Vagina (tissue), 2 donors: ENCODE data around the gene WSCD1. TPM values are rescaled to one million over a fixed set of nuclear protein-coding genes. Genes with fewer than 3 reads are reported as not detected.

Source experiments
- DNase-seq, 2 donors: peaks; one replicate each; pipeline ENCODE4 v3.0.0-alpha.2; 2017; ENCODE audit errors: extremely low spot score in 2 of 2
- H3K27ac ChIP-seq: fragments of 200-600 bp; sonication (generic); one replicate; pipeline ENCODE4 v1.5.1; 2019
- H3K27me3 ChIP-seq: fragments of 200-600 bp; sonication (generic); one replicate; pipeline ENCODE4 v1.5.1; 2019
- H3K36me3 ChIP-seq, 2 donors: fragments of 200-600 bp; sonication (generic); one replicate each; pipeline ENCODE4 v1.5.1; 2017 to 2019
- H3K4me1 ChIP-seq: fragments of 200-600 bp; sonication (generic); one replicate; pipeline ENCODE4 v1.5.1; 2019
- H3K4me3 ChIP-seq, 2 donors: fragments of 200-600 bp; sonication (generic); 1 replicate in 1 of 2; 2 replicates in 1 of 2; pipeline ENCODE4 v1.5.1; 2016 to 2019
- H3K9me3 ChIP-seq: fragments of 200-600 bp; sonication (generic); one replicate; pipeline ENCODE4 v1.5.1; 2019
- POLR2A ChIP-seq, 2 donors: fragments of 450-650 bp; IDR thresholded peaks; one replicate each; pipeline ENCODE4 v1.6.1; 2017; ENCODE audit warnings: antibody characterized with exemption in 2 of 2, mild to moderate bottlenecking in 2 of 2, moderate library complexity in 2 of 2
- POLR2AphosphoS5 ChIP-seq, 2 donors: sonication (generic); formaldehyde crosslinking; IDR thresholded peaks; one replicate each; pipeline ENCODE4 v1.9.0; 2017; ENCODE audit warnings: antibody characterized with exemption in 2 of 2, mild to moderate bottlenecking in 2 of 2, low read depth in 1 of 2; ENCODE audit not compliant: insufficient read depth in 1 of 2
- intact Hi-C: fragments of 100-400 bp; cut with DNase I; formaldehyde crosslinking; loops from one replicate; pipeline ENCODE4 v1.15.1; 2023
- total RNA-seq: library from RNA; depleted of rRNA; stranded (reverse); fragments of >200 nt; gene quantifications from one replicate; pipeline ENCODE4 v1.2.3, GENCODE V29; 2016
- TF ChIP-seq, protein P1 (sequence below), 3 experiments: fragments of 450-650 bp in 2 of 3; fragments of 200-600 bp in 1 of 3; sonication (generic) in 1 of 3; IDR thresholded peaks; one replicate each; pipeline ENCODE4 v1.5.1; 2017 to 2019; ENCODE audit warnings: antibody characterized with exemption in 3 of 3, mild to moderate bottlenecking in 2 of 3, moderate library complexity in 2 of 3

The WSCD1 gene
- total RNA-seq, 1 donor from 2014 or later, result 2.0 TPM

DNA sequence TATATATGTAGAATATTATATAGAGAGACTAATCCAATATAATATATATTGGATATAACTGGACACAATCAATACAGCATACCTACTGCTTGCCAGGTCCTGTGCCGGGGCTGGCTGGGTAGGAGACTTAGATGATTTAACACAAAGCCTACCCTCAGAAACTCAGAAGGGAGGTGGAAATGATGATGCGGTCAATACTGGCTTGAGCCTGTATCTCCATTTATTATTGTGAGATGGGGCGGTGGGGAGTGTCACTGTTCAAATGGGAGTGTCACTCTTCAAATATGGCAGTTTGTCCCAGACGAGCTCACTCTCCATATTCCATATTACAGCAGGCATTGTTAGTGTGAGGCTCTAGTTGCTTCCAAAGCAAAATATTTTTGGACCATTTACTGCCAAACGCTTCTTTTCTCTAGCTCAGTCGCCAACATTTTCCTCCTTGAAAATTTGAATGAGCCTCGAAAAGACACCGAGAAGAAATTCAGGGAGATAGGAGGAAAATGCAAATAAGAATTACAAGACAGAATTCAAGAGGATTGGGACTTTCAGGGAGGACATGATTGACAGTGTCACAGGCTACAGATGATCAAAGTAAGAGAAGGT, 70.7 kb downstream of the WSCD1 start:
- Histone ChIP-seq H3K36me3 (no peaks in the 10 kb centered on the region), H3K9me3 (no peaks in the 10 kb centered on the region), H3K4me3 (no peak overlapping the region), H3K27me3 (no peaks in the 10 kb centered on the region), H3K4me1 (no peaks in the 10 kb centered on the region), H3K27ac (no peak overlapping the region)
- TF ChIP-seq, protein P1, sequence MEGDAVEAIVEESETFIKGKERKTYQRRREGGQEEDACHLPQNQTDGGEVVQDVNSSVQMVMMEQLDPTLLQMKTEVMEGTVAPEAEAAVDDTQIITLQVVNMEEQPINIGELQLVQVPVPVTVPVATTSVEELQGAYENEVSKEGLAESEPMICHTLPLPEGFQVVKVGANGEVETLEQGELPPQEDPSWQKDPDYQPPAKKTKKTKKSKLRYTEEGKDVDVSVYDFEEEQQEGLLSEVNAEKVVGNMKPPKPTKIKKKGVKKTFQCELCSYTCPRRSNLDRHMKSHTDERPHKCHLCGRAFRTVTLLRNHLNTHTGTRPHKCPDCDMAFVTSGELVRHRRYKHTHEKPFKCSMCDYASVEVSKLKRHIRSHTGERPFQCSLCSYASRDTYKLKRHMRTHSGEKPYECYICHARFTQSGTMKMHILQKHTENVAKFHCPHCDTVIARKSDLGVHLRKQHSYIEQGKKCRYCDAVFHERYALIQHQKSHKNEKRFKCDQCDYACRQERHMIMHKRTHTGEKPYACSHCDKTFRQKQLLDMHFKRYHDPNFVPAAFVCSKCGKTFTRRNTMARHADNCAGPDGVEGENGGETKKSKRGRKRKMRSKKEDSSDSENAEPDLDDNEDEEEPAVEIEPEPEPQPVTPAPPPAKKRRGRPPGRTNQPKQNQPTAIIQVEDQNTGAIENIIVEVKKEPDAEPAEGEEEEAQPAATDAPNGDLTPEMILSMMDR (IDR thresholded peaks at IDR 0.05), result no peak
- no peak for TF ChIP-seq POLR2A (IDR thresholded peaks at IDR 0.05)
- no peak for TF ChIP-seq POLR2AphosphoS5 (IDR thresholded peaks at IDR 0.05; ENCODE audit: insufficient read depth in 1 of 2, low read depth in 1 of 2)
- intact Hi-C loops, result no loop called here
- no peak for DNase-seq

DNA sequence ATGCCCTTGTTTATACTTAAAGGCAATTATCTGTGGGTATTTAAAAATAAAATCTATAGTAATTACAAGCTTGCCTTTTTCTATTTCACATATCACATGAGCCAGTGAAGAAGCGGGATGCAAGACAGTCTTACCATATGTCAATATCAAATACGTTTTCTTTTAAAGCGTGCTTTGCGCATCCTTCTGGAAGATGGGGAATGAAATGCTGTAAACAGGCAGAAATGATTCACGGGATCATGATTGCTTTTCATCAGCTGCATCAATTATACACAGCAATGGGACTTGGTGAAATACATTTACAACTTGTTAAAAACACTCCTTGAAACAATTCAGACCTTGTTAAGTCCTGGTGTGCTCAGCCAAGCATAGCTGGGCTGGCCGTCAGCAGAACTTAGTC, 72.5 kb downstream of the WSCD1 start:
- H3K9me3 ChIP-seq, result no peaks in the 10 kb centered on the region
- H3K4me3 ChIP-seq, result no peak overlapping the region
- intact Hi-C loops, result no loop called here
- no peaks in the 10 kb centered on the region for H3K4me1 ChIP-seq
- H3K27ac ChIP-seq, result no peak overlapping the region
- TF ChIP-seq, protein P1 (IDR thresholded peaks at IDR 0.05), result no peak
- no peak for TF ChIP-seq POLR2A (IDR thresholded peaks at IDR 0.05)
- TF ChIP-seq POLR2AphosphoS5 (IDR thresholded peaks at IDR 0.05; ENCODE audit: insufficient read depth in 1 of 2, low read depth in 1 of 2), result no peak
- no peak for DNase-seq
- no peaks in the 10 kb centered on the region for H3K36me3 ChIP-seq
- no peaks in the 10 kb centered on the region for H3K27me3 ChIP-seq

DNA sequence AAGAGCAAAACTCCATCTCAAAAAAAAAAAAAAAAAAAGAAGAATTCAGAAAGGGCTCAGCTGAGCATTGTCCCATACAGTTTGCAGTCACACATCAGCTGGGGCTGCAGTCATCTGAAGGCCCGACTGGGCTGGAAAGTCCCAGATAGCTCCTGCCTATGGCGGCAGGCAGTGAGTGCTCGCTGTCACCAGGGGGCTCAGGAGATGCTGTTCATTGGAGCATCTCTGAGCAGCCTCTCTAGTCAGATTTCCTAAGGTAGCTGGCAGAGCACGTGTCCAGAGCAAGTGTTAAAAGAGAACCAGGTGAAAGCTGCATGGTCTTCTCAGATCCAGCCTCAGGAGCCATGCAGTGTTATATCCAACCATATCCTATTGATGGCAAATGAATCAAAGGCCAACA, 75.8 kb downstream of the WSCD1 start:
- no peak overlapping the region for H3K4me3 ChIP-seq
- intact Hi-C loops, result no loop called here
- H3K27me3 ChIP-seq, result no peaks in the 10 kb centered on the region
- TF ChIP-seq POLR2A (IDR thresholded peaks at IDR 0.05), result no peak
- TF ChIP-seq POLR2AphosphoS5 (IDR thresholded peaks at IDR 0.05; ENCODE audit: insufficient read depth in 1 of 2, low read depth in 1 of 2), result no peak
- TF ChIP-seq, protein P1 (IDR thresholded peaks at IDR 0.05), result no peak
- DNase-seq, result no peak
- H3K36me3 ChIP-seq, result no peaks in the 10 kb centered on the region
- H3K27ac ChIP-seq, result no peak overlapping the region
- H3K4me1 ChIP-seq, result no peaks in the 10 kb centered on the region
- H3K9me3 ChIP-seq, result no peaks in the 10 kb centered on the region

DNA sequence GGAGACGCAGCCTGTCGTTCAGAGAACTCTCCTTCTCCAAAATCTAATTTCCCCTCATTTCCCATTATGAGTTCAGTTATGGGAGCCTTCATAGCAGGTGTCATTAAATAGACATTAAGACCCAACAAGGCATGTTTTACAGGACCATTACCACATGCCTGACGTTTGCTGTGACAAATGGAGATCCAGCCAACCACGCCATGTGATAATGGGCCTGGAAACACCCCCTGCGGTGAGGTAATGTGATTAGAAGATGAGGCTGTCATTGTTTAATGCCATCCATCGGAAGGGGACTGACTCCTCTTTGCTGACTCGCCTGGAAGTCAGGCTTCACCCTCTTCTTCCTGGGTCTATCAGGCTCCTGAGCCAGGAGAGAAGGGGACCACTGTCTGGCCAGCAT, 76.9 kb downstream of the WSCD1 start:
- no peak for TF ChIP-seq POLR2A (IDR thresholded peaks at IDR 0.05)
- TF ChIP-seq, protein P1 (IDR thresholded peaks at IDR 0.05), result no peak
- TF ChIP-seq POLR2AphosphoS5 (IDR thresholded peaks at IDR 0.05; ENCODE audit: insufficient read depth in 1 of 2, low read depth in 1 of 2), result no peak
- Histone ChIP-seq H3K4me1 (no peaks in the 10 kb centered on the region), H3K4me3 (no peak overlapping the region), H3K27me3 (no peaks in the 10 kb centered on the region), H3K27ac (no peak overlapping the region), H3K36me3 (no peaks in the 10 kb centered on the region), H3K9me3 (no peaks in the 10 kb centered on the region)
- intact Hi-C loops, result no loop called here
- DNase-seq, result no peak

DNA sequence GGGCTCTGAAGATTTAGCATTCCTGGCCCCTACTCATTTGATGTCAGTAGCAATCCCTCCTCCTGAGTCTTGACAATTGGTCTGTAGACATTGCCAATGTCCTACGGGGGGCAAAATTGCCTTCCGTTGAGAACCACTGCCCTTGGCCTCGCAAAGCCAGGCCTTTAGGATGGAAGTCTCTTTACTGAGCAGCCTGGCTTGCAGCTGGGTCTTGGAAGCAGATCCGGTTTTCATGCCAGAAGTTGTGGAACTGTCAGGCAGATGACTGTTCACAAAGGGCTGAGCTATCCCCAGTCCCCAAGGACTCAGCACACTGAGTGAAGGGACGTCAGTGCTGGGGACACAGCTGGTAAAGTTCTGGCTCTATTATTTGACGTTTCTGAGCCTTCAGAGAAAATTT, 83.2 kb downstream of the WSCD1 start:
- Histone ChIP-seq H3K9me3 (no peaks in the 10 kb centered on the region), H3K27ac (no peak overlapping the region), H3K27me3 (no peaks in the 10 kb centered on the region), H3K4me3 (no peak overlapping the region), H3K36me3 (no peaks in the 10 kb centered on the region), H3K4me1 (no peaks in the 10 kb centered on the region)
- TF ChIP-seq POLR2AphosphoS5 (IDR thresholded peaks at IDR 0.05; ENCODE audit: insufficient read depth in 1 of 2, low read depth in 1 of 2) (no peak), POLR2A (IDR thresholded peaks at IDR 0.05) (no peak)
- TF ChIP-seq, protein P1 (IDR thresholded peaks at IDR 0.05), result no peak
- intact Hi-C loops, result no loop called here
- no peak for DNase-seq
